NCI-H1930 (cell line): ENCODE results near the gene CDC14A.
"Not testable (repeated sequence)": the region's sequence is repeated elsewhere in the genome, so short reads cannot be mapped to it uniquely, and the experiment has no call there.

Experiments
- DNase-seq, 2 experiments: peaks; one replicate each; lab custom pipeline; 2025; lab: John Stamatoyannopoulos, UW

CDC14A gene

DNA sequence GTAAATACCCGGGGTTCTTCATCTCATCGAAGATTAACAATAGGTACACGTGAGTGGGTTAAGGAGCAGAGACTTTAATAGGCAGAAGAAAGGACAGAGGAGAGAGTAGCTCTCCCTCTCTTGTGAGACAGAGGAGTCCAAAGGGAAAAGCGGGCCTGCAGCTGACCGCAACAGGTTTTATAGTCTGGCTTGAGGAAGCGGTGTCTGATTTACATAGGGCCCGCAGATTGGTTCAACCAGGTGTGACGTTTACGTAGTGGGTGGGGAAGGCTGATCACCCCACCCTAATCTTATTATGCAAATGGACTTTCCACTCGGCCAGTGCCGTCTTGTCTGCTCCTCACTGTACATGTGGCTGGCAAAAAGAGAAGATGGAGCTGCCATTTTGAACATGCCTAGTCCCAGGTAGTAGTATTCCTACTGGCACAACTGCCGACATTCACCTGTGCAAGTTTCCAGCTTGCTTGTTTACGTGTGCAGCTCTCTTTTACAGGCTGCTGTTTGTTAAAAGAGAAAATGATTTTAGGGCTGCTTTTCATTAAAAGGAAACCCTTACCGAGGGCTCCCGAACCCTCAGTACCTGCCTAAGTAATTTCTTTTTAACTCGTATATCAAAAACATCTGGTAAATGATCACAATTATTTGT lies 10.6 kb downstream of the CDC14A start:
- DNase-seq, result no peak

DNA sequence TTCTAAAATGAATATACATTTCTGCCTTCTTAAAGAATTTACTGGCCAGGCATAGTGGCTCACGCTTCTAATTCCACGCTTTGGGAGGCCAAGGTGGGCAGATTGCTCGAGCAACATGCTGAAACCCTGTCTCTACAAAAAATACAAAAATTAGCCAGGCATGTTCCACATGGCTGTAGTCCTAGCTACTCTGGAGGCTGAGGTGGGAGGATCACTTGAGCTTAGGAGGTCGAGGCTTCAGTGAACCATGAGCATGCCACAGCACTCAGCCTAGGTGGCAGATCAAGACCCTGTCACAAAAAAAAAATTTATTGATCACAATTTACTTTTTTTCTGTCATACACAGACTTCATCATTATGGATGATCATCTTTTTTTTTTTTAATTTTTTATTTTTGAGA lies 11.5 kb downstream of the CDC14A start:
- no peak for DNase-seq

DNA sequence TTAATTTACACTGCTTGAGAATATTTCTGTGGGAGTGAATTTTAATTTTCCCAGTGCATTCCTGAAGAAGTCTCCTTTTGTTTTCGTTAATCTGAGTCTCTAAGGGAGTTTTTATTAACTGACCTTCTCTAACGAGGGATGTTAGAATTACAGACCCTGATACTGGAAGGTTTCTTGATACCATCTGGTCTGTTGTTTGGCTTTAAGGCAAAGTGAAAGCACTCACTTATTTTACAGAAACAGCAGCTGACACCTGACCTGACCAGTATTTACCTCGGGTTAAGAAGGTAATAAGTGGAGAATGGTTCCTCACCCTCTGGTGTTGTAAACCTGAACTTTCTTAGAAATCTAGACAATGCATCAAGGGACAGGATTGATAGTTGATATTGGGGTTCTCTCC lies 12.4 kb downstream of the CDC14A start:
- DNase-seq, result no peak

DNA sequence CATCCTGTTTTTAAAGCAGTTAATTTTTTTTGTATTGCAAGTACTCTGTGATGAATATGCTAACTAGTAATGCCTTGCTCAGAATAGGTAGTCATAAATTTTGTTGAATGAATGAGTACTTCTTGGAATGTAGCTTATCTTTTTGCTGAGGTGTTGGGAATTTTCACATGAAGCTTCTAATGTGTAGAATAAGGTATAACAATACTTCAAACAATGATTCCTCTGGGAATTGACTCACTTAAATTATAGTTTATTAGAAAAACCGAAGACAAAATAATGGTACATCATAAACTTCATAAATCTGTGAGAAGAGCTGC lies 13.9 kb downstream of the CDC14A start:
- no peak for DNase-seq

DNA sequence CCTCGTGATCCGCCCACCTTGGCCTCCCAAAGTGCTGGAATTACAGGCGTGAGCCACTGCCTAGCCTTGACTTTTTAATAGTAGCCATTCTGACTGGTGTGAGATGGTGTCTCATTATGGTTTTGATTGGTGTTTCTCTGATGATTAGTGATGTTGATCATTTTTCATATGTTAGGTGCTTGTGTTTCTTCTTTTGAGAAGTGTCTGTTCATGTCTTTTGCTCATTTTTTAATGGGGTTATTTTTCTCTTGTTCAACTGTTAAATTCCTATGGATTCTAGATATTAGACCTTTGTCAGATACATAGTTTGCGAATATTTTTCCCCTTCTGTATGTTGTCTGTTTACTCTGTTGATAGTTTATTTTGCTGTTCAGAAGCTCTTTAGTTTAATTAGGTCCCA lies 17.0 kb downstream of the CDC14A start:
- not testable (repeated sequence) for DNase-seq

DNA sequence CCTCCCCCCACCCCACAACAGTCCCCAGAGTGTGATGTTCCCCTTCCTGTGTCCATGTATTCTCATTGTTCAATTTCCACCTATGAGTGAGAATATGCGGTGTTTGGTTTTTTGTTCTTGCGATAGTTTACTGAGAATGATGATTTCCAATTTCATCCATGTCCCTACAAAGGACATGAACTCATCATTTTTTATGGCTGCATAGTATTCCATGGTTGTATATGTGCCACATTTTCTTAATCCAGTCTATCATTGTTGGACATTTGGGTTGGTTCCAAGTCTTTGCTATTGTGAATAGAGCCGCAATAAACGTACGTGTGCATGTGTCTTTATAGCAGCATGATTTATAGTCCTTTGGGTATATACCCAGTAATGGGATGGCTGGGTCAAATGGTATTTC lies 21.6 kb downstream of the CDC14A start:
- not testable (repeated sequence) for DNase-seq

DNA sequence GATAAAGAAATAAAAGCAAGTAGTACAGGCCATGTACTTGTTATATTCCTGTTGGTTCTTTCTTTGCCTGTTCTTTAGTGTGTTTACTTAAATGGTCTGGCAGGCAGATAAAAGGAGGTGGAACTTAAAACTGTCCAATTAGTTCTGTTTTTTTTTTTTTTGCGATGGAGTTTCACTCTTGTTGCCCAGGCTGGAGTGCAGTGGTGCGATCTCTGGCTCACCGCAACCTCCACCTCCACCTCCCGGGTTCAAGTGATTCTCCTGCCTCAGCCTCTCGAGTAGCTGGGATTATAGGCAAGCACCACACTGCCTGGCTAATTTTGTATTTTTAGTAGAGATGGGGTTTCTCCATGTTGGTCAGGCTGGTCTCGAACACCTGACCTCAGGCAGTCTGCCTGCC lies 24.6 kb downstream of the CDC14A start:
- not testable (repeated sequence) for DNase-seq

DNA sequence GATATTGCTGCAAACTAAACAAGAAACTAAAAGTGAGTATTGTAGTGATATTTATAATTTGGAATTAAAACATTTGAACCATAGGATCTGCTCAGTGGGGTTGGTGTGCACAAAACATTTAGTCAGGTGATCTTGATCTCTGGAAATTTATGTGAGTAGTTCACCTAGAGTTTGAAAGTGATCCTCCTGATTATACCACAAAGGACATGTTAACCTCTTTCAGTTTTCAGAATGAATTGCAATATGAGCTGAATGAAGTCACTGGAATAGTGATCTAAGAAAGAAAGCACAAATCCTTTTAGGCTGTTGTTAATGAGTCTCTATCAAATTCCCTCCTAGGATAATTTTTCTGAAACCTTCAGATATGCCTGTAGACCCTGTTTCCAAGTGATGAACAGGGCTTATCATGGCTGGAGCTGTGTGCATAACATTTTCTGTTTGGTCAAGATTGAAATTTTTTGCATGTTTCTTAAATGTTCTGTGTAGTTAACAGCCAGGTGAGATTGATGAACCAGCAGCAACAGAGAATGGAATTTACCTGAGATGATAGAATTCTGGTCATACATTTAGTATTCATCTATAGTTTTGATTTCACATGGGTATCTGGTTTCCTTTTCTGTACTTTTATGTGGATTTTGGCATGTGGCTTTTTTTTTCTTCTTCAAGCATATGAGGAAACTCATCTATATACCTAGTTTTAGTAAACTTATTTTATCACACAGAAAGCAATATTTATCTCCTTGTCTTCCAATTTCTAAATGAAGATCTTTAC lies 25.5 kb downstream of the CDC14A start:
- DNase-seq, result no peak

DNA sequence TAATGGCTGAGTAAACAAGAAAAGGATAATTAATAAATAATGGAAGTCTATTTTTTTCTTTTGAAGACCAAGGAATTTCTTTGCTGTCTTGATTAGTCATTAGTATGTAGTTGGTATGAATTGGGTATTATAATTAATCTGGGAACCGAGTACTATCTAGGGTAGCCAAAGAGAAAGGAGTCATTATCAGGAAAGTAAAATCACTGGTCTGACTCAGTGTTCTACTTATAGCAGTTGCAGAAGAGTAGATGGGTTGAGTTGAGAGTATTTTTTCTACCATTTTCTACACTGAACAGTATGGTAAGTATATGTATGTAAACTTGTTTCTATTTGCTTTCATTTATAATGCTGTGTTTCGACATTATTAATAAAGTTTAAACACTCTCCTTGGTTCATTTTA lies 26.6 kb downstream of the CDC14A start:
- DNase-seq, result no peak

DNA sequence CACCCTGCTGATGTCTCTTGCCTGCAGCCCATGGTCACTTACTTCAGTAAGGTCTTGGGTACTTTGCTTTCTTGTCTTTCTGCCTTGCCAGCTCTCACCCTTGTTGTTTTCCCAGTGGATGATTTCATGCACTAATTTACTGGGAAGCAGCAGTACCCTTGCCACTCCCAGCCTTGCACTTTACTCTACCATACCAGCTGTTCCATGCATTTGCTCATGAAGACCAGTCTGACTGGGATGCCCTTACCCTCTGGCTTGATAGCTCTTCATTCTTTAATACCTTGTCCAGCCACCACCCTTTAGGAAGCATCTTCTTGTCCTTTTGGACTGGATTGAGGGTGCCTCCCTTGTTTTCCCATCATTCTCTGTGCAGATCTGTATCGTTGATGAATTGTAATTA lies 28.3 kb downstream of the CDC14A start:
- no peak for DNase-seq

DNA sequence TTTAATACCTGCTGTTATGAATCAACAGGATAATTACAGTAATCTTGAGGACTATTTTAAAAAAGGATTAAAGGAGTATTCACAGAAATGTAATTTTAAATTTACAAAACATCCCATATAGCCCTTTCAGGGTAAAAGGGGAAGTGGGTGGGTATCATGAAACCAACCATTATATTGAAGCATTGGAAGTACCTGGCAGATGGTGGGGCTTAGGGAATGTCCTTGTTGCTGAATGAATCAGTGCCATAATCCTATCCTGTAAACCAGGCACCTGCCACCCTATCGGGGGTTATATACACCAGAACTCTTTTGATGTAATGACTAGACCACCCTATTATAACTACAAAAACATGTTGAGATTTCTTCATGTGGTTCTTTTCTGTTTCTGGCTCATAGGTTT lies 30.4 kb downstream of the CDC14A start:
- DNase-seq, result no peak

DNA sequence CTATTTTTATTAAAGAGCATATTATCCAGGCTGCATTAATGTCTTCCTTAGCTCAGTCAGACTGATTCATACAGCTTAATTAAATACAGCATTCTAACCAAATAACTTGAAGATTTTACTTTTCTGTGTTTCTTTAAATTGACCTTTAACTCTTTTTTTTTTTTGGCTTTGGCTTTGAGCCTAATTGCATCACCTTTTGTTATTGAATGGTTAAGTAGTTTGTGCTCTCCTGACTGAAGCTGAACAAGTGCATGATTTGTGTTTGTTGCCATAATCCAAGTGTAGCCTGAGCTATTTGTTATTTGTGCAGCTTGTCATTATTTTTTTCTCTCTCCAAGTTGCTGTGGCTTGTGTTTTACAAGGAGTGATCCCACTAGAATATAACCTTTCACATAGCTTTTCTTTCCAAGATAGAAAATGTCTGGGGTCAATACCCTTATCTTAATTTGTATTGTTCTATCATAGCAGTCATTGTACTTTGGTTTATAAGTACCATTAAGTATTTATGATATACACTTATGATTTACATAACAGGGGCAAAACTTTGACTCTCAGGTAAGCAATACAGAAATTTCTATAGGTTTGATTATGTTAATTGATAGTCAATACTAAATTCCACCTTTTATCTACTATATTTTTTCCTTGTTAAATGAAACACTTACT lies 31.6 kb downstream of the CDC14A start:
- DNase-seq, result no peak

DNA sequence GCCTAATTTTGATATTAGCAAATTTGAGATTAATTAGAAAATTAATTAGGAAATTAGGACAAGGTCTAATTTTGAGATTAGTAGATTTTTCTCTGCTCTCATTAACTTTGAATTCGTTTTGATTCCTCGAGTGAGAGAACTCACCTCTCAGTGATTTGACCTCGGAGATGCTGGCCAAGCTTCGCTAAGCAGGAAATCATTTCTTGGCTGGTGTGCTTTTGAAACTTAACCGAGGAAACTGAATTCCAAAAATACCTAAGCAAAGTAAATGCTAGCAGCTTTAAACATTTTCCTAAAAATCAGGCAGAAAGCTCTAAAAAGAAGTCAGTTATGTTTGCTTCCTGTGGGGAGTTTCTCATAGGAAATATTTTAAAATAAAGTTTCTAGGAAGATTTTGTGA lies 34.9 kb downstream of the CDC14A start:
- DNase-seq, result no peak

DNA sequence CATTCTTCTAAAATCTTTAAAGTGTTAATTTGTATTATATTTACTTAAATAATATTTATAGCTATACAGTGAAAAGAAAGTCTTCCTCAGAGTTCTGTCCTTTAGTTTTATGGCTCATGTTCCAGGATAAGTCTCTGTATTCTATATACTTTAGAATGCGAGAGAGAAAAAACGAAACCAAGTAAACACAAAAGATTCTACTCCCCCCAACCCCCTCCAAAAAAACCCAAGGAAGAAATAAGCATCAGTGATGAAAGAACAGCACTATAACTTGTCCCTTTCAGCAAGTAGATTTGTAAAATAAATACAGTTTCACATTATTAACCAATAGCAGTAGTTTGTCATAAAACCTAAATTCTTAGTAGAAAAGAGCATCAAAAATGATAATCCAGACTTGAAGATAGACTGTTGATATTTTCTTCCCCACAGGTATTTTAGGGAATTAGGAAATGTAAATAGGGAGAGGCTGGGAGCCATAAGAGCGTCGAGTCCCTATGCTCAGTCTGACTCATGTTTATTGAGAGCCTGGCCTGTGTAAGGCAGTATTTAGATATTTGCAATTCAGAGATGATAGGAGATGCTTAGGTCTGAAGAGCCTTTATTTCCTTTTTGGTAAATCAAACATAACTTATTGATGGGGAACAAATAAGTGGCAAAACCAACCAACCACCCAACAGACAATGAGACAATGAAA lies 35.5 kb downstream of the CDC14A start:
- DNase-seq, result peak in 1 of 2 experiments; percentile 35

DNA sequence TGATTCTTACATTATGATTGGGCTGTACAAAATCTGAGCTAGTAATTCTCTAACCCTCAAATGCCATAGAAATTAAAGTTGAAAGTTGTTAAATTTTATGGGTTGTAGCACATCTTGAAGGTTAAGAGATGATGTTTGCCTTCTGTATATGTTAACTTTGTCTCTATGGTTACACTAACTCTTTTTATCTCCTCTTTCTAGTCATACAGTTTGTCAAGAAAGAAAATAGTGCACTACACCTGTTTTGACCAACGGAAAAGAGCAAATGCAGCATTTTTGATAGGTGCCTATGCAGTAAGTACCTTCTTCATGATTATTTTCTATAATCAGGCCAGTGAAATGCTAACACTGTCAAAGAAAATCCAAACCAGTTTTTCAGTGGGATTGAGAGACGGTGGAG lies 38.2 kb downstream of the CDC14A start:
- no peak for DNase-seq

DNA sequence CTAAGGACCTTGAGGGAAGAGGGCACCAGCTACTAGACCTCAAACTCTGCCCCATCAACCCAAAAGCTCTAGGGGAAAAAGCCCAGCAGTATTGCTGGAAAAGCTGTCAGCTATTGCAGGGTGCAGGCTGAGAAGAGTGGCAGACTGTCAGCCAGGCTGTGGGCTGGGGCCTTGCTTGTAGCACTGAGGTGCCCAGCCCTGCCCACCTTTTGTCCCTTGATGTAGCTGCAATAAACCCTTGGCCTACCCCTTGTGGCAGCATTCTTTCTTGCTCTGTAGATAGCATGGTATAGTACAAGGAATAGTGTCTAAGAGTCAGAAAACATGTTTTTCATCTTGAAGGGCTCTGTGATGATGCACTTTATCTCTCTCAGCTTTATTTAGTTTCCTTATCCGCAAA lies 39.4 kb downstream of the CDC14A start:
- no peak for DNase-seq

DNA sequence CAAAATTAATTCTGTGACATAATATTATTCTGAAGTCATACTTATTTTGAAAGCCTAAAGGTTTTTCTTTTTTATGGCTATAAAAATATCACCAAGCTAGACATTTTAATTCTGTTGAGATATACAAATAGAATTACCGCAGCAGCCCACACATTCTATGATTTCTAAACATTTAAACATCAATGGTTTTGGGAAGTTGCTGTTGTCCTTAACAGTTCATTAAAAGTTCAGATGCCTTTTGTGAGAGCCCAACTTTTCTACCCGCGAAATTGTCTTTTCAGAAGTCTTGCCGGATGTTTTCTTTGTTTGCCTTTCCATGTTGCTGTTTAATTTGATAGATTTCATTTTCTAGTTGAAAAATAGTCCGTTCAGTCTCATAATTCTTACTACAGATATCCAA lies 40.5 kb downstream of the CDC14A start:
- DNase-seq, result no peak

DNA sequence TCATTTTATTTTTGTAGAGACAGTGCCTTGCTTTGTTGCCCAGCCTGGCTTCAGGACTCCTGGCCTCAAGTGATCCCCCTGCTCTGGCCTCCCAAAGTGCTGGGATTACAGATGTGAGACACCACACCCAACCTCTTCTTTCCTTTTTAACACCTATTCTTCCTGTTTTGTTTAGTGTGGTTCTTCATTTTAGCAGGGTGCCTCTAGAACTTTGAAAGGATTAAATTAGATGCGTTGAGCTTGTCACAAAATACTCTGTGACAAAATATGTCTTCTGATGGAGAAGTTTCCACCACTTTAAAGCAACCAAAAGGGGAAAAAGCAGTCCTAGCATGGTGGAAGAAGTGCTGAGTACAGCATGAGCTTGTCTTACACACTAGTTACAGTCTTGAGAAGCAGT lies 42.0 kb downstream of the CDC14A start:
- no peak for DNase-seq

DNA sequence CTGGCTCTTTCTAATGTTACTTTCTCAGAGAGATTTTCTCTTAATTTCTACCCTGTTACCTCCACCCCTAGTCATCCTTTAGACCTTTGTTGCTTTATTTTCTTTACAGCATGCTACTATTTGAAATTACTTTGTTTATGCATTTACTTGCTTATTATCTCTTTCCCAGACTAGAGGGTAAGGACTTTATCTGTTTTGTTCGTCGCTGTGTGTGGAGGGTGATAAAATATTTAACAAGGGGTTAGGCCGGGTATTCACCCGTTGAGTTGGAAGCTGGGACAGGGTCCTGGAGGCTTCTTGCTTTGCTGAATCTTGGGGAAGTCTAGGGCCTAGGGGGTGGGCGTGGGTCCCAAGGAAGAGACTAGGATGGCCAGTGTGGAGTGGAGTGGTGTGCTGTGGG lies 43.6 kb downstream of the CDC14A start:
- DNase-seq, result no peak

DNA sequence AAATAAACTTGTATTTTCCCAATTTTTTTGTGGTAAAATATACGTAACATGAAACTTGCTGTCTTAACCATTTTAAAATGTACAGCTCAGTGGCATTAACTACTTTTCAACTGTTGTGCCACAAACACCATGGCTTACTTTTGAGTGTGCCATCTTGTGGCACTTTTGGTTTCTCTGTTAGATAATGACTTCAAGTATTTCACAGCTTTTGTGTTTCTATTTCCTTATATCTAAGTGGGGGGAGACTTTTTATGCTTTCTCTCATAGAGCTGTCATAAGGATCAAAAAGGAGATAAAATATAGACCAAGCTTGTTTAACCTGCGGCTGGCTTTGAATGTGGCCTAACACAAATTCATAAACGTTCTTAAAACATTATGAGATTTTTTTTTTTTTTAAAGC lies 44.3 kb downstream of the CDC14A start:
- DNase-seq, result no peak

DNA sequence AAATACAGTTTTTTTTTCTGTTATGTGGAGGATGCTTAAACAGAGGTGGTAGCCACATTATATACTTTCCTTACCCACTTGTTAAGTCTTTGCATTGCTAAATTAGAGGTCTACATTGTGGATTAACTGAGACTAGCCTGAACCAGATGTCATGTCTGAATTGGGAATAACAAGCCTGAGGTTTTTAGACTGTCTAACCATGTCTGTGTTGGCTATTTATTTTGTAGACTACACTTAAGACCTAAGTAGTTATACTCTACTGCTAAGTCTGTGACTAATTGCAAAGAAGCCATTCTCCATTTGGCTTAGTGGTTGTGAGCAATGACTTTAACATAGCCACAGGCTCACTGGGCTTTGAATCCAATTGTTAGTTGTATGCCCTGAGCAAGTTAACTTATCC lies 45.4 kb downstream of the CDC14A start:
- no peak for DNase-seq

DNA sequence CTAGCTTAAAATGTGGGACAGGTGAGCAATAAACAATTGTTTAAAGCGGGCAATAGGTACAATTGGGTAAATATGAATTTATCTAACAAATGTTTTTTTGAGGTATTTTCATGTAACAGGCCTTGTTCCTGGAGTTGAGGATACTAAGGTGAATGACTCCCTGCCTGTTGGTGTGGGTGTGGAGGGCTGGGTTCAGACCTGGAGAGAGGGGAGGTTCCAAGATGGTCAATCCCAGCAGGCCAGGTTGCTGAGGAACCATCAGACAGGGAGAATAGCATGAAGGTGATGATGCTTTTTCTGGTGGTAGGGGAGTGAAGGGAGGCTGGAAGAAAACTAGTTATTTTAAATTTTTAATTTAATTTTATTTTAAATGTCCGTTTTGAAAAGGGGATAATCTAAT lies 46.3 kb downstream of the CDC14A start:
- DNase-seq, result no peak

DNA sequence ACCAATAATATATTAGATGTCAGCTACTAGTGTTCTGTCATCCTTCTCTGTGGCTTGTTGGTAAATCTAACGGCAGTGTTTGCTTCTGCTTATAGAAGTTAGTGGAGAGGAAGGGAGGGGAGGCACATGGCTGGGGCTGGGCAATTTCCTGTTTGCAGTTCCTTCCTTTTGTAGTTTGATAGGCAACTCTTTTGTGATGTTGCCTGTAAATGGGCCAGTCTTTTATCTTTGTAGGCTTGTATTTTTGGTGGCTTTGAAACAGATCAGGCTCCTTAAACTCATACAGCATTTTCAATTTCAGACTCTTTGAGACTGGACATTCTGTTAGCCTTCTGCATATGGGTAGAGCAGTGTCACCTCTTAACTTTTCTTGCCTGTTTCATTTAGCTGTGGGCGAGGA lies 48.1 kb downstream of the CDC14A start:
- DNase-seq, result no peak
